ENCODE results near the gene FCGR1A. TPM values are rescaled to one million over a fixed set of nuclear protein-coding genes. Genes with fewer than 3 reads are reported as not detected.
A peak's percentile ranks its signal among the peaks of the same experiment; 100 is the strongest.
"Not testable (repeated sequence)": the region's sequence is repeated elsewhere in the genome, so short reads cannot be mapped to it uniquely, and the experiment has no call there.

Gene FCGR1A
- total and polyA plus RNA-seq, 2 of the 8 experiments (the other 6 are each of a cell fraction or from before 2014, with no cell fraction given): not detected

GRCh38 chr1:149740148-149740581 lies 42.3 kb upstream of the FCGR1A start:
- H3K9ac ChIP-seq (replicated peaks in 1 of 4; ENCODE audit: extremely low read depth in 1 of 4, low read depth in 3 of 4, low read length in 3 of 4); H3K18ac ChIP-seq (ENCODE audit: extremely low read depth, low read length); H3K14ac ChIP-seq (ENCODE audit: insufficient read length); H3K36me3 ChIP-seq (ENCODE audit: control insufficient read depth in 2 of 4, insufficient read depth in 4 of 4, low read length in 3 of 4); H4K20me1 ChIP-seq (replicated peaks in 1 of 2; ENCODE audit: control insufficient read depth in 1 of 2, insufficient read depth in 2 of 2, low read length in 2 of 2); H2AK5ac ChIP-seq (ENCODE audit: low read depth, low read length); H2BK15ac ChIP-seq (ENCODE audit: low read length); H2BK120ac ChIP-seq (replicated peaks; ENCODE audit: low read depth, low read length); H3K56ac ChIP-seq (replicated peaks; ENCODE audit: insufficient read length, low read depth, low read length); H3K27ac ChIP-seq (ENCODE audit: low read depth, low read length); H2BK5ac ChIP-seq (ENCODE audit: low read depth, low read length); H3K27me3 ChIP-seq (replicated peaks in 1 of 4; ENCODE audit: control insufficient read depth in 3 of 4, extremely low read depth in 1 of 4, insufficient read depth in 3 of 4, low read length in 3 of 4); H3K23me2 ChIP-seq (ENCODE audit: low read depth, low read length); H4K5ac ChIP-seq (ENCODE audit: insufficient read length, low read depth, low read length); POLR2A ChIA-PET (ENCODE audit: partially characterized antibody); H2BK12ac ChIP-seq (ENCODE audit: low read depth, low read length); FAIRE-seq; H3K4me1 ChIP-seq (replicated peaks in 1 of 4; ENCODE audit: control insufficient read depth in 3 of 4, insufficient read depth in 4 of 4, low read length in 3 of 4); H4K91ac ChIP-seq (replicated peaks; ENCODE audit: insufficient read length, low read length); H3K4ac ChIP-seq (replicated peaks; ENCODE audit: insufficient read length, low read depth, low read length); H3K23ac ChIP-seq (ENCODE audit: insufficient read length); H3K79me2 ChIP-seq (ENCODE audit: control insufficient read depth in 1 of 2, insufficient read depth in 2 of 2, low read length in 2 of 2); H3K79me1 ChIP-seq (ENCODE audit: low read depth, low read length); H3K9me3 ChIP-seq (ENCODE audit: insufficient read depth in 2 of 2, low read depth in 1 of 2, low read length in 1 of 2); H2BK20ac ChIP-seq (ENCODE audit: low read length); H4K8ac ChIP-seq (ENCODE audit: extremely low read depth, insufficient read depth, low read length); CTCF ChIA-PET (ENCODE audit: partially characterized antibody); H2AFZ ChIP-seq (ENCODE audit: low read length): not testable (repeated sequence)
- WGBS, 2 experiments (ENCODE audit: extremely low coverage in 1 of 2, insufficient coverage in 1 of 2, insufficient read length in 1 of 2, insufficient replicate concordance in 2 of 2, low coverage in 1 of 2, low lambda C conversion rate in 2 of 2, missing lambda C conversion rate in 1 of 2): 2% methylated on average over 26 of the region's 26 CpGs; no CpG with 5 or more reads in 1 of the 2 experiments
- DNase-seq (ENCODE audit: low read depth in 1 of 2, low spot score in 2 of 2): peak in 1 of 2 experiments; percentile 70
- Histone ChIP-seq H3K4me3 (ENCODE audit: extremely low read depth in 1 of 4, insufficient read depth in 2 of 4, low read depth in 3 of 4, low read length in 4 of 4) (peak overlapping the region; percentile 41 to 60 (median 48)), H3K4me2 (ENCODE audit: insufficient read depth in 1 of 2, low read depth in 2 of 2, low read length in 2 of 2) (peak overlapping the region; percentile 5 to 61; a peak in 2 of 4 replicates)
- peak; percentile 96 for TF ChIP-seq TBP (IDR thresholded peaks at IDR 0.05; ENCODE audit: low read depth, low read length)
- TF ChIP-seq RBBP5 (IDR thresholded peaks at IDR 0.05; ENCODE audit: borderline replicate concordance, low read depth, low read length): 0 out of 2 replicates have a peak, but pooled peaks have one; percentile 39
- peak; percentile 89 for TF ChIP-seq CEBPB (IDR thresholded peaks at IDR 0.05; ENCODE audit: low read depth, low read length)
- peak; percentile 55 for TF ChIP-seq ASH2L (IDR thresholded peaks at IDR 0.05; ENCODE audit: low read length)
